Mesodermal cell (in vitro differentiated cells): ENCODE results near the gene CCT4. TPM values are rescaled to one million over a fixed set of nuclear protein-coding genes. Genes with fewer than 3 reads are reported as not detected.
"Not testable (repeated sequence)": the region's sequence is repeated elsewhere in the genome, so short reads cannot be mapped to it uniquely, and the experiment has no call there.

ENCODE experiments used
- H3K27ac ChIP-seq: 2 replicates; pipeline ENCODE4 v1.7.0; 2013; ENCODE audit warnings: mild to moderate bottlenecking, low read depth, low read length, moderate library complexity; ENCODE audit not compliant: severe bottlenecking
- H3K36me3 ChIP-seq: 2 replicates; pipeline ENCODE4 v1.7.1; 2013; ENCODE audit warnings: mild to moderate bottlenecking, low read length, moderate library complexity; ENCODE audit not compliant: control insufficient read depth, insufficient read depth
- H3K4me1 ChIP-seq: one replicate; pipeline ENCODE4 v1.7.1; 2013; ENCODE audit warnings: mild to moderate bottlenecking, low read length; ENCODE audit not compliant: insufficient read depth, control insufficient read depth, poor library complexity, severe bottlenecking
- H3K4me3 ChIP-seq: 2 replicates; pipeline ENCODE4 v1.7.0; 2013; ENCODE audit warnings: low read length, control low read depth, mild to moderate bottlenecking; ENCODE audit not compliant: insufficient read depth, poor library complexity, severe bottlenecking; ENCODE audit errors: extremely low read depth
- H3K9me3 ChIP-seq: 2 replicates; pipeline ENCODE4 v1.7.1; 2013; ENCODE audit warnings: mild to moderate bottlenecking, low read length, moderate library complexity; ENCODE audit not compliant: control insufficient read depth
- WGBS, 2 experiments: methylation state at CpG; one replicate each; pipeline ENCODE4 v1.1.5; 2013; ENCODE audit warnings: missing lambda C conversion rate in 2 of 2; ENCODE audit not compliant: insufficient coverage in 2 of 2; 5-methylcytosine and 5-hydroxymethylcytosine counted together
- polyA plus RNA-seq, 2 experiments: library from polyadenylated mRNA; stranded (reverse); fragments of 50-300 nt; gene quantifications; one replicate each; pipeline ENCODE4 v1.2.3, GENCODE V29; 2013

Gene CCT4
- 262 TPM for polyA plus RNA-seq (2013, experiment 1 of 2)
- 265 TPM for polyA plus RNA-seq (2013, experiment 2 of 2)

GRCh38 chr2:61888267-61889055 is at the start of gene CCT4:
Gene CCT4 (minus strand): TSS chr2:61888656. CDS start chr2:61888507, 149 bp downstream.
- Histone ChIP-seq H3K4me1 (no peaks in the 10 kb centered on the region), H3K27ac (peak within 1 kb of the TSS; percentile 99), H3K9me3 (no peaks in the 10 kb centered on the region), H3K4me3 (peak within 1 kb of the TSS; percentile 99), H3K36me3 (peaks cover 36% of the 10 kb centered on the region)
- WGBS, 2 experiments: 0% methylated on average over 68 to 71 of the region's 74 CpGs

GRCh38 chr2:61937886-61938285 is 49.4 kb upstream of the CCT4 start:
- Histone ChIP-seq H3K4me1 (no peaks in the 10 kb centered on the region), H3K4me3 (no peak overlapping the region), H3K27ac (no peak overlapping the region), H3K9me3 (peaks cover under 1% of the 10 kb centered on the region), H3K36me3 (peaks cover 5% of the 10 kb centered on the region)
- WGBS, 2 experiments: 80 to 96% methylated on average over 2 to 4 of the region's 5 CpGs

- no peak overlapping the region for H3K27ac ChIP-seq
- H3K36me3 ChIP-seq: peaks cover 5% of the 10 kb centered on the region
- H3K4me1 ChIP-seq: no peaks in the 10 kb centered on the region
- no peak overlapping the region for H3K4me3 ChIP-seq
- 100% methylated on average over 2 of the region's 3 CpGs; no CpG with 5 or more reads in 1 of the 2 experiments for WGBS, 2 experiments
- peaks cover 3% of the 10 kb centered on the region for H3K9me3 ChIP-seq
Measured at GRCh38 chr2:61937098-61937497, 48.6 kb upstream of the CCT4 start.

- 92 to 97% methylated on average over 3 to 4 of the region's 5 CpGs for WGBS, 2 experiments
Measured at GRCh38 chr2:61928826-61929461, 40.5 kb upstream of the CCT4 start.

GRCh38 chr2:61926531-61927477 is 38.3 kb upstream of the CCT4 start:
- WGBS, 2 experiments: 94 to 100% methylated on average over 3 of the region's 8 CpGs
- peaks cover 11% of the 10 kb centered on the region for H3K4me1 ChIP-seq
- H3K27ac ChIP-seq: no peak overlapping the region
- peaks cover 3% of the 10 kb centered on the region for H3K36me3 ChIP-seq
- H3K9me3 ChIP-seq: no peaks in the 10 kb centered on the region
- no peak overlapping the region for H3K4me3 ChIP-seq

More at GRCh38 chr2:61928826-61929461, 40.5 kb upstream of the CCT4 start:
- Histone ChIP-seq H3K4me1 (peaks cover 11% of the 10 kb centered on the region), H3K27ac (peak overlapping the region; percentile 53), H3K36me3 (peaks cover 3% of the 10 kb centered on the region), H3K4me3 (no peak overlapping the region), H3K9me3 (peaks cover 3% of the 10 kb centered on the region)

- 75 to 83% methylated on average over 7 to 12 of the region's 15 CpGs for WGBS, 2 experiments
- Histone ChIP-seq H3K27ac (no peak overlapping the region), H3K9me3 (no peaks in the 10 kb centered on the region), H3K36me3 (peaks cover 3% of the 10 kb centered on the region), H3K4me3 (no peak overlapping the region), H3K4me1 (peaks cover 11% of the 10 kb centered on the region)
Measured at GRCh38 chr2:61924895-61925663, 36.6 kb upstream of the CCT4 start.

GRCh38 chr2:61922714-61923113 is 34.3 kb upstream of the CCT4 start:
- Histone ChIP-seq H3K4me1 (no peaks in the 10 kb centered on the region), H3K27ac (no peak overlapping the region), H3K36me3 (peaks cover 3% of the 10 kb centered on the region), H3K4me3 (no peak overlapping the region), H3K9me3 (no peaks in the 10 kb centered on the region)

GRCh38 chr2:61920548-61920947 is 32.1 kb upstream of the CCT4 start:
- Histone ChIP-seq H3K36me3 (peaks cover 3% of the 10 kb centered on the region), H3K4me1 (no peaks in the 10 kb centered on the region), H3K9me3 (no peaks in the 10 kb centered on the region), H3K27ac (no peak overlapping the region), H3K4me3 (no peak overlapping the region)
- no CpG with 5 or more reads among the region's 1 CpG for WGBS, 2 experiments

- H3K4me1 ChIP-seq, H3K36me3 ChIP-seq, H3K27ac ChIP-seq, H3K4me3 ChIP-seq, H3K9me3 ChIP-seq: not testable (repeated sequence)
- 96 to 98% methylated on average over 3 of the region's 4 CpGs for WGBS, 2 experiments
Measured at GRCh38 chr2:61914794-61915193, 26.3 kb upstream of the CCT4 start.

GRCh38 chr2:61911510-61911909 is 23.1 kb upstream of the CCT4 start:
- WGBS, 2 experiments: 85 to 86% methylated on average over 4 of the region's 4 CpGs

More at GRCh38 chr2:61911510-61911909, 23.1 kb upstream of the CCT4 start:
- Histone ChIP-seq H3K4me3 (no peak overlapping the region), H3K36me3 (no peaks in the 10 kb centered on the region), H3K27ac (no peak overlapping the region), H3K9me3 (no peaks in the 10 kb centered on the region), H3K4me1 (no peaks in the 10 kb centered on the region)
